CD14-positive monocyte (primary cell): ENCODE results near the gene MED27. TPM values are rescaled to one million over a fixed set of nuclear protein-coding genes. Genes with fewer than 3 reads are reported as not detected.

Experiments used
- DNase-seq, 3 donors: peaks; one replicate each; pipeline ENCODE4 v3.0.0-alpha.2; 2011 to 2022
- H2AFZ ChIP-seq: 2 replicates; pipeline ENCODE4 v1.6.0; 2012; ENCODE audit warnings: mild to moderate bottlenecking, low read depth, low read length, inconsistent platforms; ENCODE audit not compliant: insufficient read depth, poor library complexity, severe bottlenecking
- H3K27ac ChIP-seq, 2 donors: 1 replicate in 1 of 2; 2 replicates in 1 of 2; pipeline ENCODE4 v1.5.1; 2012 to 2013; ENCODE audit warnings: low read length in 2 of 2, control low read depth in 1 of 2, inconsistent platforms in 1 of 2, low read depth in 1 of 2, mild to moderate bottlenecking in 1 of 2
- H3K27me3 ChIP-seq, 2 donors: one replicate each; pipeline versions ENCODE4 v1.6.0 to v1.6.1; 2011 to 2013; ENCODE audit warnings: low read length in 2 of 2; ENCODE audit not compliant: control insufficient read depth in 2 of 2, insufficient read depth in 2 of 2
- H3K36me3 ChIP-seq, 2 donors: replicated peaks in 1 of 2; 1 replicate in 1 of 2; 2 replicates in 1 of 2; pipeline versions ENCODE4 v1.5.1 to v1.6.1; 2012 to 2013; ENCODE audit warnings: low read length in 2 of 2, control low read depth in 1 of 2, inconsistent platforms in 1 of 2, mild to moderate bottlenecking in 1 of 2; ENCODE audit not compliant: insufficient read depth in 2 of 2, control insufficient read depth in 1 of 2
- H3K4me1 ChIP-seq, 2 donors: 1 replicate in 1 of 2; 2 replicates in 1 of 2; pipeline versions ENCODE4 v1.5.1 to v1.6.1; 2012 to 2013; ENCODE audit warnings: low read length in 2 of 2, control low read depth in 1 of 2, inconsistent platforms in 1 of 2, mild to moderate bottlenecking in 1 of 2, moderate library complexity in 1 of 2; ENCODE audit not compliant: insufficient read depth in 2 of 2, control insufficient read depth in 1 of 2
- H3K4me2 ChIP-seq: replicated peaks from 2 replicates; pipeline ENCODE3; 2012; ENCODE audit warnings: low read length, moderate library complexity, mild to moderate bottlenecking; ENCODE audit not compliant: poor library complexity, severe bottlenecking; ENCODE audit errors: extremely low read depth
- H3K4me3 ChIP-seq, 3 experiments: fragments of 200-600 bp in 1 of 3; sonication (generic) in 1 of 3; replicated peaks in 1 of 3; 1 replicate in 2 of 3; 2 replicates in 1 of 3; pipeline ENCODE4 v1.5.1; 2011 to 2013; ENCODE audit warnings: low read length in 3 of 3, mild to moderate bottlenecking in 3 of 3, control low read depth in 2 of 3, low read depth in 2 of 3, inconsistent platforms in 1 of 3, moderate library complexity in 1 of 3
- H3K79me2 ChIP-seq: 2 replicates; pipeline ENCODE4 v1.6.0; 2012; ENCODE audit warnings: mild to moderate bottlenecking, control low read depth, inconsistent platforms, low read length, moderate library complexity; ENCODE audit not compliant: insufficient read depth
- H3K9ac ChIP-seq: 2 replicates; pipeline ENCODE4 v1.6.0; 2017; ENCODE audit warnings: low read length, mild to moderate bottlenecking; ENCODE audit not compliant: insufficient read depth, poor library complexity, severe bottlenecking
- H3K9me3 ChIP-seq, 2 donors: replicated peaks in 1 of 2; 1 replicate in 1 of 2; 2 replicates in 1 of 2; pipeline versions ENCODE4 v1.5.1 to v1.6.1; 2012 to 2013; ENCODE audit warnings: low read length in 2 of 2, control low read depth in 1 of 2; ENCODE audit not compliant: control insufficient read depth in 1 of 2, insufficient read depth in 1 of 2
- H4K20me1 ChIP-seq: 2 replicates; pipeline ENCODE4 v1.6.0; 2012; ENCODE audit warnings: mild to moderate bottlenecking, low read length, control low read depth, moderate library complexity; ENCODE audit not compliant: insufficient read depth
- H3K27ac Mint-ChIP-seq, 7 donors: one replicate each; pipeline ENCODE4 v1.8.0; 2020; ENCODE audit warnings: mild to moderate bottlenecking in 7 of 7, mixed read lengths in 7 of 7, moderate library complexity in 6 of 7, inconsistent platforms in 2 of 7
- H3K27me3 Mint-ChIP-seq, 3 donors: one replicate each; pipeline ENCODE4 v1.8.0; 2021 to 2022; ENCODE audit warnings: low read depth in 3 of 3, mild to moderate bottlenecking in 3 of 3, mixed read lengths in 3 of 3, moderate library complexity in 3 of 3, inconsistent platforms in 1 of 3
- H3K36me3 Mint-ChIP-seq, 2 donors: one replicate each; pipeline ENCODE4 v1.8.0; 2020; ENCODE audit warnings: mixed read lengths in 2 of 2, inconsistent platforms in 1 of 2, mild to moderate bottlenecking in 1 of 2
- H3K4me1 Mint-ChIP-seq: one replicate; pipeline ENCODE4 v1.8.0; 2020; ENCODE audit warnings: mild to moderate bottlenecking, mixed read lengths
- H3K4me3 Mint-ChIP-seq, 2 donors: one replicate each; pipeline ENCODE4 v1.8.0; 2020; ENCODE audit warnings: mild to moderate bottlenecking in 2 of 2, mixed read lengths in 2 of 2, moderate library complexity in 1 of 2
- H3K9me3 Mint-ChIP-seq, 7 donors: one replicate each; pipeline ENCODE4 v1.8.0; 2020 to 2022; ENCODE audit warnings: mixed read lengths in 7 of 7, mild to moderate bottlenecking in 6 of 7, moderate library complexity in 6 of 7, inconsistent platforms in 2 of 7
- WGBS: methylation state at CpG from one replicate; pipeline ENCODE4 v1.1.5; 2013; ENCODE audit warnings: missing lambda C conversion rate; ENCODE audit not compliant: insufficient coverage; 5-methylcytosine and 5-hydroxymethylcytosine counted together
- intact Hi-C, 2 donors: fragments of 100-400 bp; cut with micrococcal nuclease; formaldehyde crosslinking; loops; one replicate each; pipeline versions ENCODE4 v1.15.0 to v1.15.1; 2023
- polyA plus RNA-seq, 3 donors: library from polyadenylated mRNA; depleted of rRNA in 1 of 3; unstranded in 2 of 3; stranded (reverse) in 1 of 3; fragments of 300-500 nt in 2 of 3; fragments of >200 nt in 1 of 3; fragmentation: Illumina TruSeq in 2 of 3; gene quantifications; 1 replicate in 2 of 3; 2 replicates in 1 of 3; pipeline ENCODE4 v1.2.3, GENCODE V29; 2012 to 2021
- TF ChIP-seq, protein P1 (sequence below): fragments of 200-600 bp; IDR thresholded peaks from one replicate; pipeline ENCODE4 v1.8.0; 2022; ENCODE audit warnings: antibody characterized with exemption, mild to moderate bottlenecking

The MED27 gene
- polyA plus RNA-seq, 3 donors, result 14.0 to 26.9 (median 25.8) TPM

DNA sequence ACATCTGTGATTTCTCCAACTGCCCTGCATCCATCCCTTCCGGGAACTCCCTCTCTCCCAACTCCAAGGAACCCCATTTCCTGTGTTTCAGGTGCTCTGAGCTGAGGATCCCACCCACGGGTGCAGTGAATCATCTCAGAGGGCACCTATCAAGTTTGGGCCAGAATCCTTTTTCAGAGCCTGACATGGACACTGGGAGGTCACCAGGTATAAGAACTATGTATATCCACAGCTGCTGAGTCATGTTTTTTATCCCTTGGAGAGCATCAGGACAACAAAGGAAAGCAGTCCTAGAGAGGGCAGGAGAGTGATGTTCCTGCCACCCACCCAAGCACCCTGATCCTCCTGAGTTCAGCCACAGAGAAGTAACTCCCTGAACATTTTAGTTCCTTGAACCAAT, 3.8 kb downstream of the MED27 start:
- Histone ChIP-seq H3K4me1 (peaks cover 15 to 22% of the 10 kb centered on the region in 2 donors), H3K27me3 (no peaks in the 10 kb centered on the region), H3K27ac (no peak overlapping the region), H3K9ac (no peak overlapping the region), H3K79me2 (peaks cover 26% of the 10 kb centered on the region), H2AFZ (no peak overlapping the region), H3K9me3 (no peaks in the 10 kb centered on the region), H3K36me3 (peaks cover 48 to 63% of the 10 kb centered on the region in 2 donors), H3K4me3 (no peak overlapping the region), H3K4me2 (no peak overlapping the region), H4K20me1 (peaks cover 15% of the 10 kb centered on the region)
- DNase-seq, result no peak
- no peaks in the 10 kb centered on the region for H3K9me3 Mint-ChIP-seq
- intact Hi-C loops, result loop anchor here in 1 of 2 donors (5.0 to 10.0 kb wide), 2 partner anchors 169 to 596 kb away; partner anchors contain the start of gene GTF3C4
- H3K27me3 Mint-ChIP-seq, result peaks cover 0 to 3% (median 2%) of the 10 kb centered on the region in 3 donors
- H3K27ac Mint-ChIP-seq, result peak overlapping the region in 2 of 7 donors; percentile 25 to 30
- TF ChIP-seq, protein P1, sequence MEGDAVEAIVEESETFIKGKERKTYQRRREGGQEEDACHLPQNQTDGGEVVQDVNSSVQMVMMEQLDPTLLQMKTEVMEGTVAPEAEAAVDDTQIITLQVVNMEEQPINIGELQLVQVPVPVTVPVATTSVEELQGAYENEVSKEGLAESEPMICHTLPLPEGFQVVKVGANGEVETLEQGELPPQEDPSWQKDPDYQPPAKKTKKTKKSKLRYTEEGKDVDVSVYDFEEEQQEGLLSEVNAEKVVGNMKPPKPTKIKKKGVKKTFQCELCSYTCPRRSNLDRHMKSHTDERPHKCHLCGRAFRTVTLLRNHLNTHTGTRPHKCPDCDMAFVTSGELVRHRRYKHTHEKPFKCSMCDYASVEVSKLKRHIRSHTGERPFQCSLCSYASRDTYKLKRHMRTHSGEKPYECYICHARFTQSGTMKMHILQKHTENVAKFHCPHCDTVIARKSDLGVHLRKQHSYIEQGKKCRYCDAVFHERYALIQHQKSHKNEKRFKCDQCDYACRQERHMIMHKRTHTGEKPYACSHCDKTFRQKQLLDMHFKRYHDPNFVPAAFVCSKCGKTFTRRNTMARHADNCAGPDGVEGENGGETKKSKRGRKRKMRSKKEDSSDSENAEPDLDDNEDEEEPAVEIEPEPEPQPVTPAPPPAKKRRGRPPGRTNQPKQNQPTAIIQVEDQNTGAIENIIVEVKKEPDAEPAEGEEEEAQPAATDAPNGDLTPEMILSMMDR, result no peak
- peaks cover 50 to 58% of the 10 kb centered on the region in 2 donors for H3K36me3 Mint-ChIP-seq
- no peak overlapping the region for H3K4me3 Mint-ChIP-seq
- WGBS, result 84% methylated on average over 2 of the region's 2 CpGs
- peaks cover 25% of the 10 kb centered on the region for H3K4me1 Mint-ChIP-seq

DNA sequence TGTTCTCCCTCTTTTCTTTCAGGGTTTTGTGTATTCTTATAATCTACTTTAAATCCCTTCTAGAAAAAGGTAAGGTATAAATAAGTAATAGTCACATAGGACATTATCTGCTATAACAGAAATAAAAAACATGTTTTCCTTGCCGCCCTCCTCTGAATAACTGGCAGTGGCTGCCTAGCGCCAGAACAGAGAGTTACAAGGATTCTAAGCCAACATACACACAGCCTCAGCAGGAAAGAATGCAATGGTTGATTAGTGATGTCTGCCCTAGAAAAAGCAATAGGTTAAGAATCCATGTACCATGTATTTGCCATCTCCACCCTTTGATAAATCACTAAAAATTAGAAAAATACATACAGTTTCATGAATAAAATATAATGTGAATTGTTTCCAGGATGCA, 4.9 kb downstream of the MED27 start:
- no peaks in the 10 kb centered on the region for H3K9me3 ChIP-seq
- Mint-ChIP-seq H3K4me1 (peaks cover 19% of the 10 kb centered on the region), H3K27me3 (peaks cover 0 to 3% (median 0%) of the 10 kb centered on the region in 3 donors), H3K36me3 (peaks cover 60 to 61% of the 10 kb centered on the region in 2 donors), H3K4me3 (no peak overlapping the region), H3K27ac (no peak overlapping the region), H3K9me3 (no peaks in the 10 kb centered on the region)
- H3K27ac ChIP-seq, result no peak overlapping the region
- H3K9ac ChIP-seq, result no peak overlapping the region
- TF ChIP-seq, protein P1, result no peak
- no peaks in the 10 kb centered on the region for H3K27me3 ChIP-seq
- H3K4me1 ChIP-seq, result peaks cover 12 to 16% of the 10 kb centered on the region in 2 donors
- H3K4me2 ChIP-seq, result no peak overlapping the region
- H3K4me3 ChIP-seq, result no peak overlapping the region
- H2AFZ ChIP-seq, result no peak overlapping the region
- H3K36me3 ChIP-seq, result peaks cover 48 to 69% of the 10 kb centered on the region in 2 donors
- peaks cover 26% of the 10 kb centered on the region for H3K79me2 ChIP-seq
- DNase-seq, result no peak
- intact Hi-C loops, result loop anchor here in 1 of 2 donors (5.0 to 10.0 kb wide), 2 partner anchors 170 to 598 kb away; partner anchors contain the start of gene GTF3C4
- no CpG with 5 or more reads among the region's 2 CpGs for WGBS
- H4K20me1 ChIP-seq, result peaks cover 15% of the 10 kb centered on the region
